ENCODE measurements around the gene CACNB2. TPM values are rescaled to one million over a fixed set of nuclear protein-coding genes. Genes with fewer than 3 reads are reported as not detected.

CACNB2 gene
- total and polyA plus RNA-seq, 2 of the 13 experiments (the other 11 are each of a cell fraction or from before 2014, with no cell fraction given): not detected

DNA sequence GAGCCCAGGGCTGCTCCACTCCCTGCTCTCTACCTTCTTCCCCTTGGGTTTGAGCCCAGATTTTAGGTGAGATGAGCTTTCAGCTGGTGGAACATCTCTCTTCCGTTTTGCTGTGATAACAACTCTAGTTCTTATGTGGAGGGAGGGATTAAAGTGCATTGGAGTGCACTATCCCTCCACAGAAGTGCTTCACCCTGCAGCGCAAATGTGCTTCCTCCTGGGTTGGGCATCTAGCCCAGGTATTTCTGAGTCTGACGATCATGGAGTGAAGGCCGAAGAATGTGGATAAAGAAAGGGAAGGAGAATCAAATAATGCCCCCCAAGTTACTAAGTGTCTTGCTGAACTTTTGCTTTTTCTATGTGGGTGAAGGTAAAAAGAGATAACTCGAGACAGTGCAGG is 157.4 kb downstream of the CACNB2 start:
- ATAC-seq: no peak
- no peak overlapping the region for H3K4me2 ChIP-seq (ENCODE audit: low read depth, low read length)

More for the DNA sequence above, 157.4 kb downstream of the CACNB2 start:
- no peaks in the 10 kb centered on the region for H4K20me1 ChIP-seq (ENCODE audit: insufficient read depth, low read length)
- DNase-seq (ENCODE audit: low spot score) (no peak), FAIRE-seq (no peak)
- POLR2A ChIA-PET: no interaction called here
- H3K36me3 ChIP-seq (replicated peaks in 1 of 2; ENCODE audit: control insufficient read depth in 1 of 2, insufficient read depth in 2 of 2, low read length in 2 of 2): no peaks in the 10 kb centered on the region
- no peak overlapping the region for H2AFZ ChIP-seq (ENCODE audit: low read length)
- intact Hi-C loops (cut with micrococcal nuclease; ENCODE audit: unreplicated experiment) (no loop called here), in situ Hi-C loops (cut with HindIII; ENCODE audit: extremely low pct_ligation_motif_present, low pct_unique_long_range_greater_than_20kb) (no loop called here)
- no peaks in the 10 kb centered on the region for H3K9me3 ChIP-seq (ENCODE audit: low read length)
- no peaks in the 10 kb centered on the region for H3K4me1 ChIP-seq (ENCODE audit: insufficient read depth, low read length)
- WGBS (ENCODE audit: low lambda C conversion rate): 11% methylated on average over 5 of the region's 5 CpGs
- H3K9ac ChIP-seq (ENCODE audit: insufficient read depth, low read depth, low read length): no peak overlapping the region
- H3K79me2 ChIP-seq (ENCODE audit: insufficient read depth, low read length): no peaks in the 10 kb centered on the region
- BruUV-seq (replicated peaks): no TSS peak
- CTCF ChIA-PET (ENCODE audit: low intra/inter-chr PET ratio, low total read pairs): no interaction called here
- H3K4me3 ChIP-seq (replicated peaks in 1 of 3; ENCODE audit: insufficient read depth in 1 of 3, low read depth in 2 of 3, low read length in 3 of 3): no peak overlapping the region
- no peak overlapping the region for H3K27ac ChIP-seq (ENCODE audit: extremely low read length, insufficient read depth, low read length)
- H3K27me3 ChIP-seq (ENCODE audit: control insufficient read depth in 1 of 2, insufficient read depth in 2 of 2, low read length in 2 of 2): peaks cover 0 to 8% of the 10 kb centered on the region in 2 experiments; a peak in 2 of 5 replicates
- TF ChIP-seq ZNF446 (CRISPR knock-in tag; IDR thresholded peaks at IDR 0.05): no peak
- no peak for TF ChIP-seq CEBPB (IDR thresholded peaks at IDR 0.05; ENCODE audit: borderline replicate concordance, low read depth, low read length)
- no peak for TF ChIP-seq ZBTB1 (CRISPR knock-in tag; IDR thresholded peaks at IDR 0.05; ENCODE audit: borderline replicate concordance)
- TF ChIP-seq, protein P1, sequence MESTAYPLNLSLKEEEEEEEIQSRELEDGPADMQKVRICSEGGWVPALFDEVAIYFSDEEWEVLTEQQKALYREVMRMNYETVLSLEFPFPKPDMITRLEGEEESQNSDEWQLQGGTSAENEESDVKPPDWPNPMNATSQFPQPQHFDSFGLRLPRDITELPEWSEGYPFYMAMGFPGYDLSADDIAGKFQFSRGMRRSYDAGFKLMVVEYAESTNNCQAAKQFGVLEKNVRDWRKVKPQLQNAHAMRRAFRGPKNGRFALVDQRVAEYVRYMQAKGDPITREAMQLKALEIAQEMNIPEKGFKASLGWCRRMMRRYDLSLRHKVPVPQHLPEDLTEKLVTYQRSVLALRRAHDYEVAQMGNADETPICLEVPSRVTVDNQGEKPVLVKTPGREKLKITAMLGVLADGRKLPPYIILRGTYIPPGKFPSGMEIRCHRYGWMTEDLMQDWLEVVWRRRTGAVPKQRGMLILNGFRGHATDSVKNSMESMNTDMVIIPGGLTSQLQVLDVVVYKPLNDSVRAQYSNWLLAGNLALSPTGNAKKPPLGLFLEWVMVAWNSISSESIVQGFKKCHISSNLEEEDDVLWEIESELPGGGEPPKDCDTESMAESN (CRISPR knock-in tag; conservative IDR thresholded peaks at IDR 0.05): no peak
- no peak for TF ChIP-seq BRCA1 (CRISPR knock-in tag; IDR thresholded peaks at IDR 0.05)
- TF ChIP-seq PCBP2 (optimal IDR thresholded peaks at IDR 0.05; ENCODE audit: low read depth, low read length, poor library complexity, severe bottlenecking): no peak
- no peak for TF ChIP-seq XBP1 (CRISPR knock-in tag; IDR thresholded peaks at IDR 0.05)
- TF ChIP-seq PHF21A (CRISPR knock-in tag; IDR thresholded peaks at IDR 0.05): no peak
- TF ChIP-seq ZSCAN20 (CRISPR knock-in tag; IDR thresholded peaks at IDR 0.05; ENCODE audit: borderline replicate concordance): no peak
- no peak for TF ChIP-seq KLF6 (CRISPR knock-in tag; IDR thresholded peaks at IDR 0.05)
- TF ChIP-seq, protein P2, sequence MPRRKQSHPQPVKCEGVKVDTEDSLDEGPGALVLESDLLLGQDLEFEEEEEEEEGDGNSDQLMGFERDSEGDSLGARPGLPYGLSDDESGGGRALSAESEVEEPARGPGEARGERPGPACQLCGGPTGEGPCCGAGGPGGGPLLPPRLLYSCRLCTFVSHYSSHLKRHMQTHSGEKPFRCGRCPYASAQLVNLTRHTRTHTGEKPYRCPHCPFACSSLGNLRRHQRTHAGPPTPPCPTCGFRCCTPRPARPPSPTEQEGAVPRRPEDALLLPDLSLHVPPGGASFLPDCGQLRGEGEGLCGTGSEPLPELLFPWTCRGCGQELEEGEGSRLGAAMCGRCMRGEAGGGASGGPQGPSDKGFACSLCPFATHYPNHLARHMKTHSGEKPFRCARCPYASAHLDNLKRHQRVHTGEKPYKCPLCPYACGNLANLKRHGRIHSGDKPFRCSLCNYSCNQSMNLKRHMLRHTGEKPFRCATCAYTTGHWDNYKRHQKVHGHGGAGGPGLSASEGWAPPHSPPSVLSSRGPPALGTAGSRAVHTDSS (CRISPR knock-in tag; conservative IDR thresholded peaks at IDR 0.05): no peak
- no peak for TF ChIP-seq SRSF9 (IDR thresholded peaks at IDR 0.05; ENCODE audit: borderline replicate concordance, insufficient read depth, low read depth, low read length, poor library complexity, severe bottlenecking)
- no peak for TF ChIP-seq RELA (CRISPR knock-in tag; IDR thresholded peaks at IDR 0.05)
- TF ChIP-seq, protein P3, sequence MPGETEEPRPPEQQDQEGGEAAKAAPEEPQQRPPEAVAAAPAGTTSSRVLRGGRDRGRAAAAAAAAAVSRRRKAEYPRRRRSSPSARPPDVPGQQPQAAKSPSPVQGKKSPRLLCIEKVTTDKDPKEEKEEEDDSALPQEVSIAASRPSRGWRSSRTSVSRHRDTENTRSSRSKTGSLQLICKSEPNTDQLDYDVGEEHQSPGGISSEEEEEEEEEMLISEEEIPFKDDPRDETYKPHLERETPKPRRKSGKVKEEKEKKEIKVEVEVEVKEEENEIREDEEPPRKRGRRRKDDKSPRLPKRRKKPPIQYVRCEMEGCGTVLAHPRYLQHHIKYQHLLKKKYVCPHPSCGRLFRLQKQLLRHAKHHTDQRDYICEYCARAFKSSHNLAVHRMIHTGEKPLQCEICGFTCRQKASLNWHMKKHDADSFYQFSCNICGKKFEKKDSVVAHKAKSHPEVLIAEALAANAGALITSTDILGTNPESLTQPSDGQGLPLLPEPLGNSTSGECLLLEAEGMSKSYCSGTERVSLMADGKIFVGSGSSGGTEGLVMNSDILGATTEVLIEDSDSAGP (CRISPR knock-in tag; IDR thresholded peaks at IDR 0.05; ENCODE audit: borderline replicate concordance): no peak
- TF ChIP-seq TOPORS (CRISPR knock-in tag; IDR thresholded peaks at IDR 0.05): no peak
- TF ChIP-seq, protein P4, sequence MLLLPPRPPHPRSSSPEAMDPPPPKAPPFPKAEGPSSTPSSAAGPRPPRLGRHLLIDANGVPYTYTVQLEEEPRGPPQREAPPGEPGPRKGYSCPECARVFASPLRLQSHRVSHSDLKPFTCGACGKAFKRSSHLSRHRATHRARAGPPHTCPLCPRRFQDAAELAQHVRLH (CRISPR knock-in tag; IDR thresholded peaks at IDR 0.05; ENCODE audit: borderline replicate concordance, low read depth): no peak
